ENCODE data around the gene SYNGR1. TPM values are rescaled to one million over a fixed set of nuclear protein-coding genes. Genes with fewer than 3 reads are reported as not detected.

The SYNGR1 gene
- polyA plus RNA-seq, 3 donors: 18.0 to 54.9 (median 39.6) TPM

- Histone ChIP-seq H2AFZ (ENCODE audit: insufficient read depth, low read depth, low read length, poor library complexity, severe bottlenecking) (no peak overlapping the region), H3K27ac (ENCODE audit: low read depth in 1 of 2, low read length in 2 of 2) (peak overlapping the region; percentile 12 to 58), H3K4me3 (replicated peaks in 1 of 3; ENCODE audit: low read depth in 2 of 3, low read length in 3 of 3) (no peak overlapping the region), H3K4me1 (ENCODE audit: control insufficient read depth in 1 of 2, insufficient read depth in 2 of 2, low read length in 2 of 2) (peaks cover 11 to 17% of the 10 kb centered on the region in 2 donors), H4K20me1 (ENCODE audit: insufficient read depth, low read length) (no peaks in the 10 kb centered on the region), H3K36me3 (replicated peaks in 1 of 2; ENCODE audit: control insufficient read depth in 1 of 2, insufficient read depth in 2 of 2, low read length in 2 of 2) (peaks cover 76 to 90% of the 10 kb centered on the region in 2 donors), H3K27me3 (ENCODE audit: control insufficient read depth in 2 of 2, insufficient read depth in 2 of 2, low read length in 2 of 2) (no peaks in the 10 kb centered on the region), H3K4me2 (replicated peaks; ENCODE audit: extremely low read depth, low read length, poor library complexity, severe bottlenecking) (no peak overlapping the region), H3K9ac (ENCODE audit: insufficient read depth, low read length, poor library complexity, severe bottlenecking) (no peak overlapping the region), H3K9me3 (replicated peaks in 1 of 2; ENCODE audit: control insufficient read depth in 1 of 2, insufficient read depth in 1 of 2, low read length in 2 of 2) (no peaks in the 10 kb centered on the region), H3K79me2 (ENCODE audit: insufficient read depth, low read length) (no peaks in the 10 kb centered on the region)
- no peak for DNase-seq
- Mint-ChIP-seq H3K4me3 (no peak overlapping the region), H3K4me1 (peaks cover 18% of the 10 kb centered on the region), H3K9me3 (no peaks in the 10 kb centered on the region), H3K27me3 (ENCODE audit: low read depth in 3 of 3) (peaks cover 0 to 8% (median 0%) of the 10 kb centered on the region in 3 donors), H3K36me3 (peaks cover 66 to 93% of the 10 kb centered on the region in 2 donors), H3K27ac (peak overlapping the region in 4 of 7 donors; percentile 43 to 85 (median 82))
- TF ChIP-seq CTCF (IDR thresholded peaks at IDR 0.05): no peak
- intact Hi-C loops (cut with micrococcal nuclease): no loop called here
- 79% methylated on average over 8 of the region's 10 CpGs for WGBS (ENCODE audit: insufficient coverage)
Observed at GRCh38 chr22:39430576-39431150, 80.9 kb downstream of the SYNGR1 start.

GRCh38 chr22:39431216-39431801 is 81.5 kb downstream of the SYNGR1 start:
- no peak overlapping the region for H3K4me2 ChIP-seq (replicated peaks; ENCODE audit: extremely low read depth, low read length, poor library complexity, severe bottlenecking)
- no peak for DNase-seq
- peak overlapping the region in 6 of 7 donors; percentile 43 to 85 (median 82) for H3K27ac Mint-ChIP-seq
- peaks cover 62 to 88% of the 10 kb centered on the region in 2 donors for H3K36me3 Mint-ChIP-seq
- peaks cover 73 to 85% of the 10 kb centered on the region in 2 donors for H3K36me3 ChIP-seq (replicated peaks in 1 of 2; ENCODE audit: control insufficient read depth in 1 of 2, insufficient read depth in 2 of 2, low read length in 2 of 2)
- no peak overlapping the region for H3K4me3 ChIP-seq (replicated peaks in 1 of 3; ENCODE audit: low read depth in 2 of 3, low read length in 3 of 3)
- intact Hi-C loops (cut with micrococcal nuclease): no loop called here
- no peaks in the 10 kb centered on the region for H3K79me2 ChIP-seq (ENCODE audit: insufficient read depth, low read length)
- no peak overlapping the region for H3K4me3 Mint-ChIP-seq
- H3K27ac ChIP-seq (ENCODE audit: low read depth in 1 of 2, low read length in 2 of 2): peak overlapping the region; percentile 12 to 58
- H3K9ac ChIP-seq (ENCODE audit: insufficient read depth, low read length, poor library complexity, severe bottlenecking): peak overlapping the region; percentile 27
- WGBS (ENCODE audit: insufficient coverage): 77% methylated on average over 9 of the region's 11 CpGs
- peaks cover 11 to 17% of the 10 kb centered on the region in 2 donors for H3K4me1 ChIP-seq (ENCODE audit: control insufficient read depth in 1 of 2, insufficient read depth in 2 of 2, low read length in 2 of 2)
- no peaks in the 10 kb centered on the region for H3K27me3 ChIP-seq (ENCODE audit: control insufficient read depth in 2 of 2, insufficient read depth in 2 of 2, low read length in 2 of 2)
- no peaks in the 10 kb centered on the region for H4K20me1 ChIP-seq (ENCODE audit: insufficient read depth, low read length)
- no peaks in the 10 kb centered on the region for H3K9me3 Mint-ChIP-seq
- no peaks in the 10 kb centered on the region for H3K9me3 ChIP-seq (replicated peaks in 1 of 2; ENCODE audit: control insufficient read depth in 1 of 2, insufficient read depth in 1 of 2, low read length in 2 of 2)
- TF ChIP-seq CTCF (IDR thresholded peaks at IDR 0.05): no peak
- peaks cover 0 to 8% (median 0%) of the 10 kb centered on the region in 3 donors for H3K27me3 Mint-ChIP-seq (ENCODE audit: low read depth in 3 of 3)
- H2AFZ ChIP-seq (ENCODE audit: insufficient read depth, low read depth, low read length, poor library complexity, severe bottlenecking): no peak overlapping the region
- peaks cover 19% of the 10 kb centered on the region for H3K4me1 Mint-ChIP-seq

Measured in CD14-positive monocyte (primary cell).